HG03520 (cell line): Measurements from ENCODE around the gene HTR3D.
"Not testable (repeated sequence)": the region's sequence is repeated elsewhere in the genome, so short reads cannot be mapped to it uniquely, and the experiment has no call there.

Source experiments
- ATAC-seq: cut with Tn5 transposase; IDR thresholded peaks from one replicate; pipeline ENCODE4 v1.9.1; 2021; ENCODE audit warnings: mild to moderate bottlenecking, moderate library complexity; ENCODE audit not compliant: unreplicated experiment

The HTR3D gene

GRCh38 chr3:184031187-184031792, at the start of gene HTR3D:
Gene HTR3D, plus strand, starts transcription at chr3:184031742. Its CDS starts 0 bp downstream, at chr3:184031742.
- no peak for ATAC-seq

GRCh38 chr3:183981990-183982644, 49.4 kb upstream of the HTR3D start:
- no peak for ATAC-seq

- no peak for ATAC-seq
Measured at GRCh38 chr3:183984127-183984740, 47.3 kb upstream of the HTR3D start.

- ATAC-seq = no peak
Measured at GRCh38 chr3:183984749-183985729, 46.5 kb upstream of the HTR3D start.

- ATAC-seq = no peak
Measured at GRCh38 chr3:183987000-183987600, 44.4 kb upstream of the HTR3D start.

- no peak for ATAC-seq
Measured at GRCh38 chr3:183988216-183988790, 43.2 kb upstream of the HTR3D start.

- no peak for ATAC-seq
Measured at GRCh38 chr3:183991403-183991802, 40.1 kb upstream of the HTR3D start.

- ATAC-seq = no peak
Measured at GRCh38 chr3:184001761-184002160, 29.8 kb upstream of the HTR3D start.

GRCh38 chr3:184002469-184002868, 29.1 kb upstream of the HTR3D start:
- no peak for ATAC-seq

- ATAC-seq = no peak
Measured at GRCh38 chr3:184003187-184003967, 28.2 kb upstream of the HTR3D start.

GRCh38 chr3:184004476-184004875, 27.1 kb upstream of the HTR3D start:
- no peak for ATAC-seq

- no peak for ATAC-seq
Measured at GRCh38 chr3:184005941-184006507, 25.5 kb upstream of the HTR3D start.

- not testable (repeated sequence) for ATAC-seq
Measured at GRCh38 chr3:184007143-184007813, 24.3 kb upstream of the HTR3D start.

- ATAC-seq = no peak
Measured at GRCh38 chr3:184008161-184008560, 23.4 kb upstream of the HTR3D start.

- ATAC-seq = no peak
Measured at GRCh38 chr3:184011230-184011876, 20.2 kb upstream of the HTR3D start.

GRCh38 chr3:184011937-184012889, 19.3 kb upstream of the HTR3D start:
- no peak for ATAC-seq

GRCh38 chr3:184015381-184016019, 16.0 kb upstream of the HTR3D start:
- ATAC-seq = no peak
